Spleen (tissue), 11 donors: ENCODE data around the gene TCF20. TPM values are rescaled to one million over a fixed set of nuclear protein-coding genes. Genes with fewer than 3 reads are reported as not detected.
A peak's percentile ranks its signal among the peaks of the same experiment; 100 is the strongest.

Source experiments
- DNase-seq: peaks from one replicate; pipeline ENCODE4 v3.0.0-alpha.2; 2020
- H3K27ac ChIP-seq, 8 donors: fragments of 200-600 bp; sonication (generic) in 7 of 8; 1 replicate in 4 of 8; 2 replicates in 4 of 8; pipeline versions ENCODE4 v1.5.0 to v1.8.0; 2016 to 2021; ENCODE audit warnings: inconsistent platforms in 4 of 8, mild to moderate bottlenecking in 4 of 8, moderate library complexity in 1 of 8
- H3K27me3 ChIP-seq, 7 donors: fragments of 200-600 bp; sonication (generic) in 6 of 7; replicated peaks in 1 of 7; 1 replicate in 4 of 7; 2 replicates in 3 of 7; pipeline versions ENCODE4 v1.5.0 to v1.8.0; 2016 to 2021; ENCODE audit warnings: inconsistent platforms in 3 of 7, mild to moderate bottlenecking in 1 of 7
- H3K36me3 ChIP-seq, 6 donors: fragments of 200-600 bp; sonication (generic) in 5 of 6; 1 replicate in 4 of 6; 2 replicates in 2 of 6; pipeline versions ENCODE4 v1.5.0 to v1.8.0; 2016 to 2021; ENCODE audit warnings: inconsistent platforms in 2 of 6
- H3K4me1 ChIP-seq, 6 donors: fragments of 200-600 bp; sonication (generic) in 5 of 6; 1 replicate in 3 of 6; 2 replicates in 3 of 6; pipeline versions ENCODE4 v1.5.0 to v1.8.0; 2016 to 2021; ENCODE audit warnings: inconsistent platforms in 3 of 6
- H3K4me3 ChIP-seq, 8 donors: fragments of 200-600 bp; sonication (generic) in 7 of 8; 1 replicate in 4 of 8; 2 replicates in 4 of 8; pipeline versions ENCODE4 v1.5.0 to v1.8.0; 2016 to 2021; ENCODE audit warnings: inconsistent platforms in 4 of 8, mild to moderate bottlenecking in 4 of 8, moderate library complexity in 2 of 8
- H3K9me3 ChIP-seq, 8 donors: fragments of 200-600 bp; sonication (generic) in 7 of 8; 1 replicate in 4 of 8; 2 replicates in 4 of 8; pipeline versions ENCODE4 v1.5.0 to v1.8.0; 2016 to 2021; ENCODE audit warnings: inconsistent platforms in 4 of 8
- POLR2A ChIP-seq, 3 donors: fragments of 450-650 bp; IDR thresholded peaks; one replicate each; pipeline ENCODE4 v1.5.1; 2017; ENCODE audit warnings: antibody characterized with exemption in 3 of 3, mild to moderate bottlenecking in 1 of 3
- POLR2AphosphoS5 ChIP-seq, 3 donors: sonication (generic); formaldehyde crosslinking; IDR thresholded peaks; one replicate each; pipeline ENCODE4 v1.5.1; 2017; ENCODE audit warnings: antibody characterized with exemption in 3 of 3
- WGBS, 5 donors: extraction: QIAGEN DNeasy Blood & Tissue Kit in 3 of 5; methylation state at CpG; one replicate each; pipeline versions ENCODE4 v1.1.5 to v1.1.7; 2013 to 2018; 5-methylcytosine and 5-hydroxymethylcytosine counted together
- intact Hi-C: fragments of 100-400 bp; cut with DNase I; formaldehyde crosslinking; loops from one replicate; pipeline ENCODE4 v1.15.0; 2023; ENCODE audit warnings: low total_unique reads
- polyA plus RNA-seq, 3 donors: library from polyadenylated mRNA; stranded (reverse); fragments of 200-250 nt; gene quantifications; one replicate each; pipeline ENCODE4 v1.2.1, GENCODE V29; 2013
- total RNA-seq, 7 donors: library from RNA; depleted of rRNA in 3 of 7; stranded (reverse); fragments of >200 nt in 3 of 7; fragmentation: NEBNext Ultra II Directional in 4 of 7; extraction: Animal tissue kit (Norgen Biotek cat#: 25700) in 4 of 7; gene quantifications; one replicate each; pipeline versions ENCODE4 v1.1.0 to v1.2.1, GENCODE V29; 2016 to 2021
- TF ChIP-seq, protein P1 (sequence below), 11 experiments: fragments of 200-600 bp in 7 of 11; fragments of 450-650 bp in 4 of 11; sonication (generic) in 4 of 11; IDR thresholded peaks in 8 of 11; conservative IDR thresholded peaks in 3 of 11; 1 replicate in 7 of 11; 2 replicates in 4 of 11; pipeline versions ENCODE4 v1.4.0 to v1.8.0; 2016 to 2021; ENCODE audit warnings: antibody characterized with exemption in 11 of 11, inconsistent platforms in 4 of 11, mild to moderate bottlenecking in 1 of 11
- donor health status: healthy with polysubstance abuse.
- donor health status: DM: no; HTN: no; CAD: no; lungs with moderate emphysema.
- donor health status: DM: no; HTN: no; CAD: no.
- donor health status: Bipolar disorder and iron deficiency.
- donor health status: healthy.
- donor health status: DM: no; HTN: no; CAD: no.
- donor health status: DM: yes; HTN: yes; CAD: no.

The TCF20 gene
- total and polyA plus RNA-seq, 10 donors: 4.4 to 54.1 (median 41.9) TPM

DNA sequence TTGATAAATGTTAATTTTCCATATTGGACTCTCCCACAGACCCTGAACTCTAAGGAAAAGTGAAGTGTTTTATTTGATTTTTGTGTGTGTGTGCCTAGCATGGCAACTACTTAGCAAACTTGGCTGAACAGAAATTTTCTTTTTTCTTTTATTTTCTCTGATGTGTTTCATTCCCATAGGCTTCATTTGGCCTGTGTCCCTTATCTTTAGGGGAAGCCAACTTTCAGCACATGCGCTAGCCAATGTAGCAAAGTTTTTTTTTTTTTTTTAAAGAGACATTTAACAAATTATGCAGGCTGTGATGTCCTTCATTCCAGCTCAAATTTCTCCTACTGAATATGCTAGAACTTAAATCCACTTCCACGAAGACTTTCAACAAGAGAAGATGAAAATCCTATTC, 14.2 kb downstream of the TCF20 start:
- 77 to 90% (median 89%) methylated on average over 2 of the region's 2 CpGs for WGBS, 5 donors
- H3K4me1 ChIP-seq: peaks cover 0 to 59% (median 30%) of the 10 kb centered on the region in 6 donors
- DNase-seq: no peak
- intact Hi-C loops: no loop called here
- TF ChIP-seq, protein P1, sequence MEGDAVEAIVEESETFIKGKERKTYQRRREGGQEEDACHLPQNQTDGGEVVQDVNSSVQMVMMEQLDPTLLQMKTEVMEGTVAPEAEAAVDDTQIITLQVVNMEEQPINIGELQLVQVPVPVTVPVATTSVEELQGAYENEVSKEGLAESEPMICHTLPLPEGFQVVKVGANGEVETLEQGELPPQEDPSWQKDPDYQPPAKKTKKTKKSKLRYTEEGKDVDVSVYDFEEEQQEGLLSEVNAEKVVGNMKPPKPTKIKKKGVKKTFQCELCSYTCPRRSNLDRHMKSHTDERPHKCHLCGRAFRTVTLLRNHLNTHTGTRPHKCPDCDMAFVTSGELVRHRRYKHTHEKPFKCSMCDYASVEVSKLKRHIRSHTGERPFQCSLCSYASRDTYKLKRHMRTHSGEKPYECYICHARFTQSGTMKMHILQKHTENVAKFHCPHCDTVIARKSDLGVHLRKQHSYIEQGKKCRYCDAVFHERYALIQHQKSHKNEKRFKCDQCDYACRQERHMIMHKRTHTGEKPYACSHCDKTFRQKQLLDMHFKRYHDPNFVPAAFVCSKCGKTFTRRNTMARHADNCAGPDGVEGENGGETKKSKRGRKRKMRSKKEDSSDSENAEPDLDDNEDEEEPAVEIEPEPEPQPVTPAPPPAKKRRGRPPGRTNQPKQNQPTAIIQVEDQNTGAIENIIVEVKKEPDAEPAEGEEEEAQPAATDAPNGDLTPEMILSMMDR (IDR thresholded peaks at IDR 0.05 in 8 of 11, conservative IDR thresholded peaks at IDR 0.05 in 3 of 11): no peak
- TF ChIP-seq POLR2A (IDR thresholded peaks at IDR 0.05) (no peak), POLR2AphosphoS5 (IDR thresholded peaks at IDR 0.05) (no peak)
- H3K4me3 ChIP-seq: no peak overlapping the region
- H3K36me3 ChIP-seq: peaks cover 0 to 4% (median 0%) of the 10 kb centered on the region in 6 donors
- H3K9me3 ChIP-seq: no peaks in the 10 kb centered on the region
- H3K27me3 ChIP-seq: no peaks in the 10 kb centered on the region
- H3K27ac ChIP-seq: peak overlapping the region in 1 of 8 donors; percentile 58

DNA sequence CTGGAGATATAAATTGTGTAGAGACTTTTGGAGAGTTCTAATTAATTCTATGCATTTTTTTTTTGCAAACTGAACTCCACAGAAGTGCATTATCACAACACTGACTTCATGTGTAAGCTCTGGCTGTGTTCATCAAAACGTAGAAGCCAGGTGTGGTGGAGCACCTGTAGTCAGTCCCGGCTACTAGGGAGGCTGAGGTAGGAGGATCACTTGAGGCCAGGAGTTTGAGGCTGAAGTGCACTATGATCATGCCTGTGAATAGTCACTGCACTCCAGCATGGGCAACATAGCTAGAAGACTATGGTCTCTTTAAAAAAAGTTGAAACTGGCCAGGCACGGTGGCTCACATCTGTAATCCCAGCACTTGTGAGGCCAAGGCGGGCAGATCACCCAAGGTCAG, 20.6 kb downstream of the TCF20 start:
- H3K27me3 ChIP-seq: no peaks in the 10 kb centered on the region
- H3K9me3 ChIP-seq: no peaks in the 10 kb centered on the region
- 81 to 98% (median 89%) methylated on average over 4 of the region's 4 CpGs for WGBS, 5 donors
- H3K27ac ChIP-seq: no peak overlapping the region
- H3K4me3 ChIP-seq: no peak overlapping the region
- TF ChIP-seq POLR2A (IDR thresholded peaks at IDR 0.05) (no peak), POLR2AphosphoS5 (IDR thresholded peaks at IDR 0.05) (no peak)
- TF ChIP-seq, protein P1 (IDR thresholded peaks at IDR 0.05 in 8 of 11, conservative IDR thresholded peaks at IDR 0.05 in 3 of 11): no peak
- H3K36me3 ChIP-seq: peaks cover 0 to 8% (median 0%) of the 10 kb centered on the region in 6 donors
- H3K4me1 ChIP-seq: peaks cover 0 to 16% (median 6%) of the 10 kb centered on the region in 6 donors
- DNase-seq: no peak
- intact Hi-C loops: no loop called here

DNA sequence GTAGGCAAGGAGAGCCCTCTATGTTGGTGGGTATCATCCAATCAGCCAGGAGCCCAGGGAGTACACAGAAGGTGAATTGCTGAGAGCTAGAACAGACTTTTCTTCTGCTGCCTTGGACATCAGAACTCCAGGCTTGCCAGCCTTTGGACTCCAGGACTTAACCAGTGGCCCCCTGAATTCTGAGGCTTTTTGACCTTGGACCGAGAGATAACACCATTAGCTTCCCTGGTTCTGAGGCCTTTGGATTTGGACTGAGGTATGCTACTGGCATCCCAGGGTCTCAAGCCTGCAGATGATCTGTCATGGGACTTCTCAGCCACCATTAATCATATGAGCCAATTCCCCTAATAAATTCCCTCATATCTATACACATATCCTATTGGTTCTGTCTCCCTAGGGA, 21.5 kb downstream of the TCF20 start:
- DNase-seq: no peak
- intact Hi-C loops: no loop called here

DNA sequence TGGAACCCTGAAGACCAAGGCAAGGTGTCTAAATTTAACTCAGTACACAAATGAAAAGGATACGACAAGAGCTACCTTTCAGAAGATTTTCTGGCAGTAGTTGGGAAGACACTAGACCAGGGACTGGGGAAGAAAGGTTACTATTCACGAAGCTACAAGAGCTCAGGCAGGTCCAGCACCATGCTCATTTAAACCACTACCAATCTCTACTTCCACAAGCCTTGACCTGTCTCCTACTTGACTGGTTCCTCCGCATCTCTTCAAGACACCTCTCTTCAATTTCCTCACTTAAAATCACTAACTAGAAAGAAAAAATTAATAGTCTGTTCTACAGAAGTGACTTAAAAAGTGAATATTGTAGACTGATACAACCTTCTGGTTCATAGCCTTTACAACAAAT, 22.9 kb downstream of the TCF20 start:
- Histone ChIP-seq H3K9me3 (no peaks in the 10 kb centered on the region), H3K27ac (no peak overlapping the region), H3K4me1 (peaks cover 0 to 23% (median 6%) of the 10 kb centered on the region in 6 donors), H3K27me3 (no peaks in the 10 kb centered on the region), H3K36me3 (peaks cover 0 to 9% (median 0%) of the 10 kb centered on the region in 6 donors), H3K4me3 (no peak overlapping the region)
- intact Hi-C loops: no loop called here
- 87 to 93% (median 89%) methylated on average over 3 of the region's 3 CpGs for WGBS, 5 donors
- no peak for TF ChIP-seq POLR2A (IDR thresholded peaks at IDR 0.05)
- TF ChIP-seq POLR2AphosphoS5 (IDR thresholded peaks at IDR 0.05): no peak
- TF ChIP-seq, protein P1 (IDR thresholded peaks at IDR 0.05 in 8 of 11, conservative IDR thresholded peaks at IDR 0.05 in 3 of 11): no peak
- no peak for DNase-seq

More for the DNA sequence above, 21.5 kb downstream of the TCF20 start:
- Histone ChIP-seq H3K4me1 (peaks cover 0 to 16% (median 6%) of the 10 kb centered on the region in 6 donors), H3K9me3 (no peaks in the 10 kb centered on the region), H3K4me3 (no peak overlapping the region), H3K27ac (no peak overlapping the region), H3K36me3 (peaks cover 0 to 9% (median 0%) of the 10 kb centered on the region in 6 donors), H3K27me3 (no peaks in the 10 kb centered on the region)
- 33 to 86% (median 69%) methylated on average over 1 of the region's 1 CpG; no CpG with 5 or more reads in 1 of the 5 donors for WGBS, 5 donors
- TF ChIP-seq, protein P1 (IDR thresholded peaks at IDR 0.05 in 8 of 11, conservative IDR thresholded peaks at IDR 0.05 in 3 of 11): no peak
- TF ChIP-seq POLR2AphosphoS5 (IDR thresholded peaks at IDR 0.05) (no peak), POLR2A (IDR thresholded peaks at IDR 0.05) (no peak)
